Upper lobe of right lung (tissue), 1 donor: Measurements from ENCODE around the gene SPATS2. TPM values are rescaled to one million over a fixed set of nuclear protein-coding genes. Genes with fewer than 3 reads are reported as not detected.
A peak's percentile ranks its signal among the peaks of the same experiment; 100 is the strongest.

ENCODE experiments used
- ATAC-seq: fragments of 200-7000 bp; cut with Tn5 transposase; one replicate; pipeline ENCODE4 v1.9.1; 2020; ENCODE audit warnings: mild to moderate bottlenecking, moderate library complexity
- DNase-seq: peaks from one replicate; pipeline ENCODE4 v3.0.0-alpha.2; 2020
- H3K27ac ChIP-seq: fragments of 200-600 bp; one replicate; pipeline ENCODE4 v1.8.0; 2022
- H3K27me3 ChIP-seq: fragments of 200-600 bp; one replicate; pipeline ENCODE4 v1.8.0; 2022; ENCODE audit warnings: mild to moderate bottlenecking
- H3K36me3 ChIP-seq: fragments of 200-600 bp; one replicate; pipeline ENCODE4 v1.8.0; 2022
- H3K4me1 ChIP-seq: fragments of 200-600 bp; one replicate; pipeline ENCODE4 v1.8.0; 2022
- H3K4me3 ChIP-seq: fragments of 200-600 bp; one replicate; pipeline ENCODE4 v1.8.0; 2022; ENCODE audit warnings: mild to moderate bottlenecking
- H3K9me3 ChIP-seq: fragments of 200-600 bp; one replicate; pipeline ENCODE4 v1.8.0; 2022
- intact Hi-C: fragments of 100-400 bp; cut with DNase I; formaldehyde crosslinking; loops from one replicate; pipeline ENCODE4 v1.11.0; 2022
- total RNA-seq: library from RNA; stranded (reverse); fragmentation: NEBNext Ultra II Directional; extraction: Animal tissue kit (Norgen Biotek cat#: 25700); gene quantifications from one replicate; pipeline ENCODE4 v1.2.1, GENCODE V29; 2021
- TF ChIP-seq, protein P1 (sequence below): fragments of 200-600 bp; IDR thresholded peaks from one replicate; pipeline ENCODE4 v1.8.0; 2022; ENCODE audit warnings: antibody characterized with exemption
- donor health status: DM: no; HTN: yes; CAD: no; lungs with severe emphysema.

SPATS2 gene
- total RNA-seq, 1 donor from 2014 or later = 12.6 TPM

DNA sequence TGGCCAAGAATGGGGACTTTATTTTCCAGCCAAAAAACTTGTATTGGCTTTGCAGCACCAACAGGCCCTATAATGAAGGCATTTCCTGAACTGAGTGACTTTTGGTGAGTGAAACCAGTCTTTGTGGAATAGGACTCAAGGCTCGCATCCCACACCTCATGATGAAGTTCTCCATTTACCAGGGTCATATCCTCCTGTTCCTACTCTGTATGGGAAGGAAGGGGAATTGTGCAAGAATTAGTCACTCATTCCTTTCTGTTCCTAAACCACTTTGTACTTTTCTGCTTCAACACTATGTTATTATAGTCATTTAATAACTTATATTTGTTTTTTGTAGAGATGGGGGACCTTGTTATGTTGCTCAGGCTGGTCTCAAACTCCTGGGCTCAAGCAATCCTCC is 2.3 kb upstream of the SPATS2 start:
- Histone ChIP-seq H3K27me3 (no peaks in the 10 kb centered on the region), H3K4me1 (peaks cover 23% of the 10 kb centered on the region), H3K27ac (no peak overlapping the region), H3K9me3 (no peaks in the 10 kb centered on the region), H3K36me3 (no peaks in the 10 kb centered on the region), H3K4me3 (no peak overlapping the region)
- peak; percentile 14 for ATAC-seq
- DNase-seq = no peak
- intact Hi-C loops = loop anchor here (5.0 kb wide), 1 partner anchor 142 kb away; no protein-coding TSS in a partner anchor
- TF ChIP-seq, protein P1, sequence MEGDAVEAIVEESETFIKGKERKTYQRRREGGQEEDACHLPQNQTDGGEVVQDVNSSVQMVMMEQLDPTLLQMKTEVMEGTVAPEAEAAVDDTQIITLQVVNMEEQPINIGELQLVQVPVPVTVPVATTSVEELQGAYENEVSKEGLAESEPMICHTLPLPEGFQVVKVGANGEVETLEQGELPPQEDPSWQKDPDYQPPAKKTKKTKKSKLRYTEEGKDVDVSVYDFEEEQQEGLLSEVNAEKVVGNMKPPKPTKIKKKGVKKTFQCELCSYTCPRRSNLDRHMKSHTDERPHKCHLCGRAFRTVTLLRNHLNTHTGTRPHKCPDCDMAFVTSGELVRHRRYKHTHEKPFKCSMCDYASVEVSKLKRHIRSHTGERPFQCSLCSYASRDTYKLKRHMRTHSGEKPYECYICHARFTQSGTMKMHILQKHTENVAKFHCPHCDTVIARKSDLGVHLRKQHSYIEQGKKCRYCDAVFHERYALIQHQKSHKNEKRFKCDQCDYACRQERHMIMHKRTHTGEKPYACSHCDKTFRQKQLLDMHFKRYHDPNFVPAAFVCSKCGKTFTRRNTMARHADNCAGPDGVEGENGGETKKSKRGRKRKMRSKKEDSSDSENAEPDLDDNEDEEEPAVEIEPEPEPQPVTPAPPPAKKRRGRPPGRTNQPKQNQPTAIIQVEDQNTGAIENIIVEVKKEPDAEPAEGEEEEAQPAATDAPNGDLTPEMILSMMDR = no peak

DNA sequence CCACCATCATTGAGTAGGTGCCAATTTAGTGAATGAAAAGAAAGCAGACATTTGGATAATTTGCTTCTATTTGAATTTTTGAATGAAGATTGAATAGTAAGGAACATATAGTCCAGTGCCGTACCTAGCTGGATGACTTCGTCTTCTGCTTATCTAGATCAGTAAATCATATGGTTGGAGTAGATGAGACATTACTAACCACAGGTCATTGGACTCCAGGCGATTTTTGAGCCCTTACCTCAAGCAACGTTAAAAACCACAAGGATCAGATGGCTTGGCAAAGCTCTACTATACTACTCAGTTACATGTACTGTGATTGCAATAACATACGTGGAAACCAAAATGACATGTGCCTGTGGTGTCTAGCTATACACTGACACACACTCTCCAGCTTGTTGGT is 1.7 kb upstream of the SPATS2 start:
- no peaks in the 10 kb centered on the region for H3K27me3 ChIP-seq
- intact Hi-C loops = no loop called here
- DNase-seq (no peak), ATAC-seq (no peak)
- no peak overlapping the region for H3K4me3 ChIP-seq
- TF ChIP-seq, protein P1 = no peak
- no peaks in the 10 kb centered on the region for H3K36me3 ChIP-seq
- no peak overlapping the region for H3K27ac ChIP-seq
- H3K4me1 ChIP-seq = peaks cover 24% of the 10 kb centered on the region
- H3K9me3 ChIP-seq = no peaks in the 10 kb centered on the region

GRCh38 chr12:49366096-49366651 is 1.1 kb upstream of the SPATS2 start:
- no peaks in the 10 kb centered on the region for H3K9me3 ChIP-seq
- H3K4me3 ChIP-seq = peak overlapping the region; percentile 86
- ATAC-seq (no peak), DNase-seq (no peak)
- peak overlapping the region; percentile 91 for H3K27ac ChIP-seq
- H3K4me1 ChIP-seq = peaks cover 24% of the 10 kb centered on the region
- TF ChIP-seq, protein P1 = no peak
- intact Hi-C loops = no loop called here
- no peaks in the 10 kb centered on the region for H3K36me3 ChIP-seq
- H3K27me3 ChIP-seq = no peaks in the 10 kb centered on the region

- Histone ChIP-seq H3K36me3 (no peaks in the 10 kb centered on the region), H3K9me3 (no peaks in the 10 kb centered on the region), H3K27me3 (no peaks in the 10 kb centered on the region), H3K27ac (peak overlapping the region; percentile 91), H3K4me1 (peaks cover 24% of the 10 kb centered on the region), H3K4me3 (peak overlapping the region; percentile 86)
- TF ChIP-seq, protein P1 = peak; percentile 30
- DNase-seq (peak; percentile 94), ATAC-seq (peak; percentile 95)
- intact Hi-C loops = no loop called here
Measured at GRCh38 chr12:49366652-49367380, 446 bp upstream of the SPATS2 start.

- ATAC-seq = no peak
- no peaks in the 10 kb centered on the region for H3K27me3 ChIP-seq
- peak overlapping the region; percentile 86 for H3K4me3 ChIP-seq
- intact Hi-C loops = no loop called here
- no peaks in the 10 kb centered on the region for H3K9me3 ChIP-seq
- DNase-seq = no peak
- TF ChIP-seq, protein P1 = no peak
- peaks cover 24% of the 10 kb centered on the region for H3K4me1 ChIP-seq
- H3K36me3 ChIP-seq = no peaks in the 10 kb centered on the region
- peak overlapping the region; percentile 91 for H3K27ac ChIP-seq
Measured at GRCh38 chr12:49368240-49368600, 958 bp downstream of the SPATS2 start.
